C4-2B (cell line): ENCODE results near the gene FUT8.

Experiments used
- ZFX ChIP-seq: fragments of 450-650 bp; IDR thresholded peaks from 2 replicates; pipeline ENCODE4 v1.6.1; 2017
- TF ChIP-seq, protein P1 (sequence below): fragments of 450-650 bp; conservative IDR thresholded peaks from 2 replicates; pipeline ENCODE4 v1.5.1; 2017; ENCODE audit warnings: mild to moderate bottlenecking

DNA sequence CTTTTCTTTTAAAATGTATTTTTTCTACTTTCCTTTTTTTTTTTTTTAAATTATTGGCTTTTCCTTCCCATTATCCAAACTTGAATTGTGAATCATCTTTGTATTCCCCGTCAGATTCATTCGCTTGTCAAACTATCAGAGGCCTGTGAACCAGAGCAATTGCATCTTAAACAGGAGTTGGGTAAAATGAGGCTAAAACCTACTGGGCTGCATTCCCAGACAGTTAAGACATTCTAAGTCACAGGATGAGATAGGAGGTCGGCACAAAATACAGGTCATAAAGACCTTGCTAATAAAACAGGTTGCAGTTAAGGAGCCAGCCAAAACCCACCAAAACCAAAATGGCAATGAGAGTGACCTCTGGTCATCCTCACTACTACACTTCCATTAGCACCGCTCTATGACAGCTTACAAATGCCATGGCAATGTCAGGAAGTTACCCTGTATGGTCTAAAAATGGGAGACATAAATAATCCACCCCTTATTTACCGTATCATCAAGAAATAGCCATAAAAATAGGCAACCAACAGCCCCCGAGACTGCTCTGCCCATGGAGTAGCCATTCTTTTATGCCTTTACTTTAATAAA is 19.9 kb downstream of the FUT8 start:
- TF ChIP-seq, protein P1, sequence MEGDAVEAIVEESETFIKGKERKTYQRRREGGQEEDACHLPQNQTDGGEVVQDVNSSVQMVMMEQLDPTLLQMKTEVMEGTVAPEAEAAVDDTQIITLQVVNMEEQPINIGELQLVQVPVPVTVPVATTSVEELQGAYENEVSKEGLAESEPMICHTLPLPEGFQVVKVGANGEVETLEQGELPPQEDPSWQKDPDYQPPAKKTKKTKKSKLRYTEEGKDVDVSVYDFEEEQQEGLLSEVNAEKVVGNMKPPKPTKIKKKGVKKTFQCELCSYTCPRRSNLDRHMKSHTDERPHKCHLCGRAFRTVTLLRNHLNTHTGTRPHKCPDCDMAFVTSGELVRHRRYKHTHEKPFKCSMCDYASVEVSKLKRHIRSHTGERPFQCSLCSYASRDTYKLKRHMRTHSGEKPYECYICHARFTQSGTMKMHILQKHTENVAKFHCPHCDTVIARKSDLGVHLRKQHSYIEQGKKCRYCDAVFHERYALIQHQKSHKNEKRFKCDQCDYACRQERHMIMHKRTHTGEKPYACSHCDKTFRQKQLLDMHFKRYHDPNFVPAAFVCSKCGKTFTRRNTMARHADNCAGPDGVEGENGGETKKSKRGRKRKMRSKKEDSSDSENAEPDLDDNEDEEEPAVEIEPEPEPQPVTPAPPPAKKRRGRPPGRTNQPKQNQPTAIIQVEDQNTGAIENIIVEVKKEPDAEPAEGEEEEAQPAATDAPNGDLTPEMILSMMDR: no peak
- TF ChIP-seq ZFX: no peak
